Esophagus (tissue), 2 donors: ENCODE results near the gene MFAP2. TPM values are rescaled to one million over a fixed set of nuclear protein-coding genes. Genes with fewer than 3 reads are reported as not detected.

Source experiments
- H3K27ac ChIP-seq, 2 donors: one replicate each; pipeline ENCODE4 v1.5.1; 2013; ENCODE audit warnings: low read depth in 2 of 2, mild to moderate bottlenecking in 2 of 2, inconsistent platforms in 1 of 2, low read length in 1 of 2, moderate library complexity in 1 of 2
- H3K27me3 ChIP-seq, 2 donors: one replicate each; pipeline ENCODE4 v1.6.1; 2013; ENCODE audit warnings: low read length in 2 of 2, control low read depth in 1 of 2, mild to moderate bottlenecking in 1 of 2; ENCODE audit not compliant: insufficient read depth in 2 of 2, control insufficient read depth in 1 of 2
- H3K36me3 ChIP-seq, 2 donors: one replicate each; pipeline ENCODE4 v1.6.1; 2013; ENCODE audit warnings: low read length in 1 of 2; ENCODE audit not compliant: control insufficient read depth in 2 of 2, insufficient read depth in 2 of 2
- H3K4me1 ChIP-seq, 2 donors: one replicate each; pipeline ENCODE4 v1.6.1; 2013; ENCODE audit warnings: low read length in 1 of 2; ENCODE audit not compliant: control insufficient read depth in 2 of 2, insufficient read depth in 2 of 2
- H3K4me3 ChIP-seq, 2 donors: one replicate each; pipeline ENCODE4 v1.5.1; 2013; ENCODE audit warnings: low read length in 2 of 2, mild to moderate bottlenecking in 2 of 2, low read depth in 1 of 2, moderate library complexity in 1 of 2
- H3K9me3 ChIP-seq, 2 donors: one replicate each; pipeline ENCODE4 v1.6.1; 2013; ENCODE audit warnings: mild to moderate bottlenecking in 2 of 2, low read depth in 1 of 2, low read length in 1 of 2, moderate library complexity in 1 of 2; ENCODE audit not compliant: control insufficient read depth in 2 of 2, insufficient read depth in 1 of 2
- WGBS, 2 donors: extraction: QIAGEN DNeasy Blood & Tissue Kit; methylation state at CpG; one replicate each; pipeline ENCODE4 v1.1.7; 2013; 5-methylcytosine and 5-hydroxymethylcytosine counted together
- polyA plus RNA-seq, 2 donors: library from polyadenylated mRNA; stranded (reverse); fragments of 200-250 nt; gene quantifications; one replicate each; pipeline ENCODE4 v1.2.3, GENCODE V29; 2013
- donor health status: healthy with polysubstance abuse.
- donor health status: Bipolar disorder and iron deficiency.

Gene MFAP2
- polyA plus RNA-seq, 2 donors, result 1.5 to 1.9 TPM

DNA sequence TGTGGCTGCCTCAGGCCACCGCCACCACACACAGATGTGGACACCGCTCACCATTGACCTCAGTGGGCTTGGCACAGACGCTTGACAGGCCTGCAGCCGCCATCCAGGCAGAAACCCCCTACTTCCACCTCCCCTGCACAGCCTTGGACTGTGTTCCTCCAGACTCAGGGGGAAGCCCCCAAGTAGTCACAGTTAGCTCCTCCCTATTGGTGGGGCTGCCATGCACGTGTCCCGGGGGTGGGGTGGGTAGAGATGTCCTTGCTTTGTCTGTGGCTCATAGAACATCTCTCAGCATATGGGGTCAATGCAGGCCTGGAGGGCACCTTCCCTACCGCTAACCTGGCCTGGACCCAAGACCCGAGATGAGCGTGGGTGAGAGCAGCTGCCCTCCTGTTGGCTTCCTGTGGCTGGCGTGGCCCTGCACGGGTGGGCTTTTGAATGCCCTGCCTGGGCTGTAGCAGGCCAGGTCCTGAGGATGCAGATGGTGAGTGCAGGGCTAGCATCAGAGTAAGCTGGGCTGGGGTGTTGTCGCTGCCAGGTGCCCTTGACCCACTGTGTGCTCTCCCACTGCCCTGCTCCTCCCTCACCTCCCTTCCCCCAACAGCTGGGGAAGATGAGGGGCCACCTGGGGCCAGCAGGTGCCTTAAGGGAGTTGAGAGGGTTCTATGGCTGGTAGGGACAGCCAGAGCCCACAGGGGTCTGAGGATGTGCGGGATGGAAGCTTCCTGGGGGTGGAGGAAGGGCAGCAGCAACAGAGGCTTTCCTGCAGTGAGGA lies 52.5 kb downstream of the MFAP2 start:
- Histone ChIP-seq H3K27ac (no peak overlapping the region), H3K9me3 (peaks cover 0 to 1% of the 10 kb centered on the region in 2 donors), H3K36me3 (peaks cover 0 to 12% of the 10 kb centered on the region in 2 donors), H3K4me1 (peaks cover 12 to 30% of the 10 kb centered on the region in 2 donors), H3K27me3 (no peaks in the 10 kb centered on the region), H3K4me3 (no peak overlapping the region)
- 73 to 74% methylated on average over 13 of the region's 13 CpGs for WGBS, 2 donors

DNA sequence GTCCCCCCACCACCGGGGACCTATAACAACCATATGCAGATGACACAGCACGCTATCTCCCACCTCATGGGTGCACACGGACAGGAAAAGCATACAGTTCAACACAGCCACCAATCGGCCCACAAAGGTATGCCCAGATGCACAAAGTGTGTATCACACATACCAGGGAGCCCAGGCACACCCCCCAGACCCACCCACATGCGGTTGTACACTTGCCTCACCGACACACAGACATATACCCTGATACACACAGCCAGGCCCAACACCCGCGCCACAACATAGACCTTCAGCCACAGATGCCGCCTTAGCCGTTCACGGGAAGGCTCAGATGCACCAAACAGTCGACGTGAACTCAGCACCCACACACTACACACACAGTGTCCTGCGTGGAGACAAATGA lies 53.2 kb downstream of the MFAP2 start:
- WGBS, 2 donors, result 79 to 83% methylated on average over 14 of the region's 14 CpGs
- Histone ChIP-seq H3K27me3 (no peaks in the 10 kb centered on the region), H3K4me1 (peaks cover 12 to 30% of the 10 kb centered on the region in 2 donors), H3K36me3 (peaks cover 0 to 12% of the 10 kb centered on the region in 2 donors), H3K9me3 (peaks cover 0 to 1% of the 10 kb centered on the region in 2 donors), H3K4me3 (no peak overlapping the region), H3K27ac (no peak overlapping the region)

DNA sequence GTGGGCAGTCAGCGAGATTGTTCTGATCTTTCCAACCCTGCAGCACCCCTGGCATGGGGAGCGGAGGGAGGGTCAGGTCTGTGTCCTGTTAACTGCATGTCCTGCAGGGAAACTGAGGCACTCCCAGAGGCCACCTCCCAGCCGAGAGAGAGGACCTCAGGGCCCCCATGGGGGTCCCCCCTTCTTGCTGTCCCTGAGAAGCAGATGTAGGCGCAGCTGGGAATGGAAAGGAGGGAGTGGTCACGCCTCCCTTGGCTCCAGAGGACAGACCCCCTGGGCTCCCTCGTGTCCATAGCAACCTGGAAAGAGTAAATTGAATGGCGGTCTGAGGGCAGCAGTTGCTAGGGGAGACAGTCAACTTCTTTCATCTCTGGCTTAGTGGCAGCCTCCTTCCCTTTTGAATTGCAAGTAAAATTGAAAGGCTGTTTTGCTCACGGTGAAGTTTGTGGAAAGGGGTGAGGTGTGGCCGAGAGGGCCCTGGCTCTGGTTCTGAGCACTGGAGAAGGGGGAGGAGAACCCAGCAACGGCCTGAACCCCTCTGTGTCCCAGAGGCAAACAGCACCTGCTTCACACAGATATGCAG lies 53.8 kb downstream of the MFAP2 start:
- H3K9me3 ChIP-seq, result peaks cover 0 to 1% of the 10 kb centered on the region in 2 donors
- peak overlapping the region; percentile 48 to 49 for H3K27ac ChIP-seq
- no peaks in the 10 kb centered on the region for H3K27me3 ChIP-seq
- H3K36me3 ChIP-seq, result peaks cover 0 to 12% of the 10 kb centered on the region in 2 donors
- no peak overlapping the region for H3K4me3 ChIP-seq
- 49 to 54% methylated on average over 10 of the region's 10 CpGs for WGBS, 2 donors
- H3K4me1 ChIP-seq, result peaks cover 12 to 33% of the 10 kb centered on the region in 2 donors

DNA sequence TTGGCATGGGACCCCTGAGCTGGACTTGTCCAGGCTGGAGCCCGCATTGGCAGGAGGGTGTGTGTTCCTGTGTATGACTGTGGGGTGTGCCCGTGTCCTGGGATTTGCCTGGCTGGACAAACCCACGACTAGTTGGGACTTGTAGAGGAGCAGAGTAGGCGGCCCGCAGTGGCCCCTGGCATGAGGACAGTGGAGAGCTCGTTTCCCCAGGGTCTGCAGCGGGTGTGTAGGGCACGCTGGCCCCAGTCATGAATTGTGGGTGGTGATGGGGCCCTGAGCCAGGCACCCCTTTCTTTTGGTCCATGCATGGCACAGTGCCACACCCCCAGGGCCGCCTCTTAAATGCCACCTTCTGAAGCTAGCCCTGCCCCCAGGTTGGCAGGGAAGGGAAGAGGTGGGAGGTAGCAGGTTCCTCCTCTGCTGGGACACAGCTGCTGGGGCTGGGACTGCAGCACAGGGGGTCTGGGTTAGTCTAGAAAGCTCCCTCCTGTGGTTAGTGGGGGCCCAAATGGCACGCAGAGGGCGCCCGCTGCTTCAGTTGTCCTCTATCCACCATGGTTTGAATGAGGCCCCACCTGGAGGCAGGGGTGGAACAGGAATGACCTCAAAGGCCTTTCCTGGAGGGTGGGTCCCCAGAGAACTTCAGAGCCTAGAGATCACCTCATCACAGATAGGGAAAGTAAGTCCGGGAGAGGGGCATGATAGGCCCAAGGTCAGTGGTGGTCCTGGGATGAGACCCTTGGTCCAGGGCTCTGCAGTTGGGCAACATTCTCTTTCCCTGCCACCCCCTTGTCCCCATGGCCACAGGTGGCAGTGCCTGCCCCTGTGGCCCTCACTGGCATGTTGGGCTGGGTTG lies 54.6 kb downstream of the MFAP2 start:
- H3K36me3 ChIP-seq, result peaks cover 0 to 7% of the 10 kb centered on the region in 2 donors

DNA sequence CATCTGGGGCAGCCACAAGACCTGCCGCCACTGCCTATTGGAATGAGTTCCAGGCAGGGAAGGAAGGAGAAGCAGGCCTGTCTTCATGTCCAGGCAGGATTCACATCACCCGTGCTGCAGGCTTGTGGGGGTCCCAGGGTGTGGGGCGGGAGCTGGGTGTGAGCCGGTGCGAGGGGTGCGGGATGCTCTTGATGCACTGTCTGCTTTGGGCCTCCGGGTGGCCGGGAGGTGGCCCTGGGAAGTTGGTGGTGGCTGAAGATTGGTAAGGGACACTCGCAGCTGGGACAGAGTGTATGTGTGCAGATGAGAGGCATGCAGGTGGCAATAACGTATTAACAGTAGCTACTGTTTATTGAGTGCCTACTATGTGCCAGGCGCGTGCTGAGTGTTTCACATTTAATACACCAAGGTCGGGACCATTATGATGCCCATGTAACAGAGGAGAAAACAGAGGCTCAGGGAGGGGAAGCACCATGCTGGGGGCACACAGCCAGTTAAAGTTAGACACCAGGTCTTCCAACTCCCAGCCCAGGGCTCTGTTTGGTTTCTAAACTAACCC lies 55.4 kb downstream of the MFAP2 start:
- 61 to 71% methylated on average over 13 of the region's 13 CpGs for WGBS, 2 donors
- Histone ChIP-seq H3K36me3 (peaks cover 0 to 2% of the 10 kb centered on the region in 2 donors), H3K4me3 (no peak overlapping the region), H3K27me3 (no peaks in the 10 kb centered on the region), H3K9me3 (no peaks in the 10 kb centered on the region), H3K4me1 (peaks cover 12 to 35% of the 10 kb centered on the region in 2 donors), H3K27ac (peak overlapping the region; percentile 80 to 85)

More for the DNA sequence above, 54.6 kb downstream of the MFAP2 start:
- Histone ChIP-seq H3K4me3 (no peak overlapping the region), H3K4me1 (peaks cover 12 to 37% of the 10 kb centered on the region in 2 donors), H3K9me3 (no peaks in the 10 kb centered on the region), H3K27me3 (no peaks in the 10 kb centered on the region), H3K27ac (peak overlapping the region; percentile 80 to 85)
- 59 to 66% methylated on average over 13 of the region's 13 CpGs for WGBS, 2 donors

Other genes with a start within 250 kb of the MFAP2 start
- not detected for gene RNU1-4, start 240.1 kb downstream of the MFAP2 start, polyA plus RNA-seq
- gene RNU1-2, start 84.6 kb downstream of the MFAP2 start, polyA plus RNA-seq, result not detected
- 10 to 100 TPM; 15.5 to 64.1 TPM for gene CROCC, start 58.7 kb downstream of the MFAP2 start, polyA plus RNA-seq
- gene ATP13A2, start 31.3 kb upstream of the MFAP2 start, polyA plus RNA-seq, result 10 to 100 TPM; 26.5 to 30.7 TPM
- gene SDHB, start 73.4 kb upstream of the MFAP2 start, polyA plus RNA-seq, result 100 to 1,000 TPM in 1 of 2 donors, 10 to 100 TPM in 1; 36.5 to 102 TPM
- under 1 TPM; 0.43 to 0.58 TPM for gene PADI2, start 138.8 kb upstream of the MFAP2 start, polyA plus RNA-seq
- gene PADI1, start 224.5 kb upstream of the MFAP2 start, polyA plus RNA-seq, result 100 to 1,000 TPM; 162 to 398 TPM